DOHH2 (cell line): Measurements from ENCODE around the gene GRHL3.

ENCODE experiments used
- H3F3A ChIP-seq: fragments of 200-600 bp; sonication (generic), shearing (Covaris generic); 2 replicates; pipeline ENCODE4 v1.6.0; 2016; ENCODE audit warnings: antibody characterized with exemption, mild to moderate bottlenecking; ENCODE audit not compliant: control insufficient read depth, insufficient read depth
- H3K27ac ChIP-seq: fragments of 200-600 bp; sonication (generic); 2 replicates; pipeline ENCODE4 v1.5.1; 2014; ENCODE audit warnings: low read depth, mild to moderate bottlenecking, low read length, moderate library complexity
- H3K27me3 ChIP-seq: fragments of 200-600 bp; sonication (generic); 2 replicates; pipeline ENCODE4 v1.6.1; 2014; ENCODE audit warnings: mild to moderate bottlenecking, low read length, mixed read lengths; ENCODE audit not compliant: control insufficient read depth
- H3K36me3 ChIP-seq: fragments of 200-600 bp; sonication (generic); 2 replicates; pipeline ENCODE4 v1.6.1; 2014; ENCODE audit warnings: mild to moderate bottlenecking, low read length, moderate library complexity, mixed read lengths; ENCODE audit not compliant: control insufficient read depth
- H3K4me1 ChIP-seq: fragments of 200-600 bp; sonication (generic); 2 replicates; pipeline ENCODE4 v1.6.1; 2014; ENCODE audit warnings: mild to moderate bottlenecking, low read length, mixed read lengths; ENCODE audit not compliant: control insufficient read depth
- H3K4me2 ChIP-seq: fragments of 200-600 bp; sonication (generic); 2 replicates; pipeline ENCODE4 v1.6.0; 2014; ENCODE audit warnings: mild to moderate bottlenecking, low read length, moderate library complexity
- H3K4me3 ChIP-seq: fragments of 200-600 bp; sonication (generic); 2 replicates; pipeline ENCODE4 v1.5.1; 2014; ENCODE audit warnings: mild to moderate bottlenecking, low read length, mixed read lengths
- H3K79me2 ChIP-seq: fragments of 200-600 bp; sonication (generic); 2 replicates; pipeline ENCODE4 v1.6.1; 2014; ENCODE audit warnings: mild to moderate bottlenecking, low read length, mixed read lengths; ENCODE audit not compliant: control insufficient read depth
- H3K9me2 ChIP-seq: fragments of 200-600 bp; sonication (generic); replicated peaks from 2 replicates; pipeline ENCODE4 v1.6.1; 2014; ENCODE audit warnings: mild to moderate bottlenecking, low read length, mixed read lengths; ENCODE audit not compliant: control insufficient read depth
- H3K9me3 ChIP-seq: fragments of 200-600 bp; sonication (generic); 2 replicates; pipeline ENCODE4 v1.6.1; 2014; ENCODE audit warnings: antibody characterized with exemption, low read length, mixed read lengths; ENCODE audit not compliant: control insufficient read depth, insufficient read depth
- H4K20me1 ChIP-seq: fragments of 200-600 bp; sonication (generic); 2 replicates; pipeline ENCODE4 v1.6.0; 2014; ENCODE audit warnings: low read depth, mild to moderate bottlenecking, antibody characterized with exemption, low read length, moderate library complexity; ENCODE audit not compliant: control insufficient read depth, insufficient read depth
- CTCF ChIP-seq: fragments of 200-600 bp; sonication (generic); IDR thresholded peaks from one replicate; pipeline ENCODE4 v1.5.1; 2014; ENCODE audit warnings: antibody characterized with exemption, mild to moderate bottlenecking, low read depth, low read length; ENCODE audit not compliant: poor library complexity, severe bottlenecking
- EZH2phosphoT487 ChIP-seq: fragments of 200-600 bp; sonication (generic); IDR thresholded peaks from 2 replicates; pipeline ENCODE4 v1.6.1; 2017; ENCODE audit warnings: borderline replicate concordance, mild to moderate bottlenecking, antibody characterized with exemption, low read length, moderate library complexity, mixed read lengths

GRHL3 gene

GRCh38 chr1:24301785-24302175 is 17.4 kb upstream of the GRHL3 start:
- TF ChIP-seq EZH2phosphoT487 (no peak), CTCF (no peak)
- Histone ChIP-seq H3K79me2 (no peaks in the 10 kb centered on the region), H3K4me3 (no peak overlapping the region), H4K20me1 (no peaks in the 10 kb centered on the region), H3K27ac (no peak overlapping the region), H3K4me1 (no peaks in the 10 kb centered on the region), H3K36me3 (no peaks in the 10 kb centered on the region), H3F3A (no peaks in the 10 kb centered on the region), H3K4me2 (no peak overlapping the region), H3K9me3 (no peaks in the 10 kb centered on the region), H3K27me3 (peaks cover 18% of the 10 kb centered on the region), H3K9me2 (no peaks in the 10 kb centered on the region)

- no peak for TF ChIP-seq CTCF
- no peak for TF ChIP-seq EZH2phosphoT487
- Histone ChIP-seq H3K79me2 (no peaks in the 10 kb centered on the region), H4K20me1 (no peaks in the 10 kb centered on the region), H3K4me2 (no peak overlapping the region), H3F3A (no peaks in the 10 kb centered on the region), H3K36me3 (no peaks in the 10 kb centered on the region), H3K27me3 (peaks cover 16% of the 10 kb centered on the region), H3K27ac (no peak overlapping the region), H3K4me3 (no peak overlapping the region), H3K9me2 (no peaks in the 10 kb centered on the region), H3K9me3 (no peaks in the 10 kb centered on the region), H3K4me1 (no peaks in the 10 kb centered on the region)
Measured at GRCh38 chr1:24302209-24302611, 16.9 kb upstream of the GRHL3 start.

- H3K9me3 ChIP-seq: no peaks in the 10 kb centered on the region
- H3K4me2 ChIP-seq: no peak overlapping the region
- H3K4me3 ChIP-seq: no peak overlapping the region
- no peaks in the 10 kb centered on the region for H3K79me2 ChIP-seq
- no peaks in the 10 kb centered on the region for H3K4me1 ChIP-seq
- no peaks in the 10 kb centered on the region for H4K20me1 ChIP-seq
- no peaks in the 10 kb centered on the region for H3K9me2 ChIP-seq
- peaks cover 13% of the 10 kb centered on the region for H3K27me3 ChIP-seq
- H3K27ac ChIP-seq: no peak overlapping the region
- H3K36me3 ChIP-seq: no peaks in the 10 kb centered on the region
- H3F3A ChIP-seq: no peaks in the 10 kb centered on the region
- TF ChIP-seq CTCF (no peak), EZH2phosphoT487 (no peak)
Measured at GRCh38 chr1:24303600-24303999, 15.6 kb upstream of the GRHL3 start.

GRCh38 chr1:24304763-24305162 is 14.4 kb upstream of the GRHL3 start:
- Histone ChIP-seq H3K36me3 (no peaks in the 10 kb centered on the region), H3K4me2 (no peak overlapping the region), H3K4me3 (no peak overlapping the region), H3K9me2 (no peaks in the 10 kb centered on the region), H3K9me3 (no peaks in the 10 kb centered on the region), H3K79me2 (no peaks in the 10 kb centered on the region), H3K27me3 (peaks cover 13% of the 10 kb centered on the region), H4K20me1 (no peaks in the 10 kb centered on the region), H3K27ac (no peak overlapping the region), H3K4me1 (no peaks in the 10 kb centered on the region), H3F3A (no peaks in the 10 kb centered on the region)
- TF ChIP-seq EZH2phosphoT487 (no peak), CTCF (peak; percentile 14)
